Astrocyte of the spinal cord (primary cell): Measurements from ENCODE around the gene SCN1A.
"Not testable (repeated sequence)": the region's sequence is repeated elsewhere in the genome, so short reads cannot be mapped to it uniquely, and the experiment has no call there.

Source experiments
- DNase-seq: peaks from one replicate; pipeline ENCODE4 v3.0.0; 2011; ENCODE audit warnings: low read depth, low spot score
- H3K4me3 ChIP-seq: 2 replicates; pipeline ENCODE4 v1.5.1; 2011; ENCODE audit warnings: low read depth, mild to moderate bottlenecking, low read length, moderate library complexity
- in situ Hi-C: cut with HindIII; loops from 2 replicates; pipeline ENCODE4 v1.10.0; 2017; ENCODE audit warnings: low sequenced_read_pairs
- TF ChIP-seq, protein P1 (sequence below): IDR thresholded peaks from 2 replicates; pipeline ENCODE4 v1.5.1; 2012; ENCODE audit warnings: low read depth, mild to moderate bottlenecking, low read length, inconsistent platforms

Gene SCN1A

DNA sequence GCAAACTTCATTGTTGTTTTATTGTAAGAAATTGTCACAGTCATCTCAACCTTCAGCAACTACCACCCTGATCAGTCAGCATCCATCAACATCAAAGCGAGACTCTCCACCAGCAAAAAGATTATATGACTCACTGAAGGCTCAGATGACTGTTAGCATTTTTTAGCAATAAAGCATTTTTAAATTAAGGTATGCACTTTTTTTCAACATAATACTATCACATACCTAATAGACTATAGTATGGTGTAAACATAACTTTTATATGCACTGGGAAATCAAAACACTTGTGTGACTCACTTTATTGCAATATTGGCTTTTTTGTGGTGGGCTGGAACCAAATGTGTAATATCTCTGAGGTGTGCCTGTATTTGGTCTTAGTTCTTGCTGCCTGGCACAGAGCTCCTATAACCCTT lies 15.6 kb downstream of the SCN1A start:
- peak; percentile 9 for DNase-seq
- in situ Hi-C loops = no loop called here

GRCh38 chr2:166106431-166107015 lies 21.3 kb downstream of the SCN1A start:
- TF ChIP-seq, protein P1, sequence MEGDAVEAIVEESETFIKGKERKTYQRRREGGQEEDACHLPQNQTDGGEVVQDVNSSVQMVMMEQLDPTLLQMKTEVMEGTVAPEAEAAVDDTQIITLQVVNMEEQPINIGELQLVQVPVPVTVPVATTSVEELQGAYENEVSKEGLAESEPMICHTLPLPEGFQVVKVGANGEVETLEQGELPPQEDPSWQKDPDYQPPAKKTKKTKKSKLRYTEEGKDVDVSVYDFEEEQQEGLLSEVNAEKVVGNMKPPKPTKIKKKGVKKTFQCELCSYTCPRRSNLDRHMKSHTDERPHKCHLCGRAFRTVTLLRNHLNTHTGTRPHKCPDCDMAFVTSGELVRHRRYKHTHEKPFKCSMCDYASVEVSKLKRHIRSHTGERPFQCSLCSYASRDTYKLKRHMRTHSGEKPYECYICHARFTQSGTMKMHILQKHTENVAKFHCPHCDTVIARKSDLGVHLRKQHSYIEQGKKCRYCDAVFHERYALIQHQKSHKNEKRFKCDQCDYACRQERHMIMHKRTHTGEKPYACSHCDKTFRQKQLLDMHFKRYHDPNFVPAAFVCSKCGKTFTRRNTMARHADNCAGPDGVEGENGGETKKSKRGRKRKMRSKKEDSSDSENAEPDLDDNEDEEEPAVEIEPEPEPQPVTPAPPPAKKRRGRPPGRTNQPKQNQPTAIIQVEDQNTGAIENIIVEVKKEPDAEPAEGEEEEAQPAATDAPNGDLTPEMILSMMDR = peak; percentile 49
- in situ Hi-C loops = no loop called here
- DNase-seq = peak; percentile 12
- no peak overlapping the region for H3K4me3 ChIP-seq

More for the DNA sequence above, 15.6 kb downstream of the SCN1A start:
- TF ChIP-seq, protein P1 = no peak
- no peak overlapping the region for H3K4me3 ChIP-seq

GRCh38 chr2:166104773-166105172 lies 23.0 kb downstream of the SCN1A start:
- DNase-seq = no peak
- TF ChIP-seq, protein P1 = no peak
- no peak overlapping the region for H3K4me3 ChIP-seq
- in situ Hi-C loops = no loop called here

- TF ChIP-seq, protein P1 = no peak
- no peak for DNase-seq
- in situ Hi-C loops = no loop called here
- H3K4me3 ChIP-seq = no peak overlapping the region
These were observed 23.7 kb downstream of the SCN1A start for GRCh38 chr2:166104084-166104483.

DNA sequence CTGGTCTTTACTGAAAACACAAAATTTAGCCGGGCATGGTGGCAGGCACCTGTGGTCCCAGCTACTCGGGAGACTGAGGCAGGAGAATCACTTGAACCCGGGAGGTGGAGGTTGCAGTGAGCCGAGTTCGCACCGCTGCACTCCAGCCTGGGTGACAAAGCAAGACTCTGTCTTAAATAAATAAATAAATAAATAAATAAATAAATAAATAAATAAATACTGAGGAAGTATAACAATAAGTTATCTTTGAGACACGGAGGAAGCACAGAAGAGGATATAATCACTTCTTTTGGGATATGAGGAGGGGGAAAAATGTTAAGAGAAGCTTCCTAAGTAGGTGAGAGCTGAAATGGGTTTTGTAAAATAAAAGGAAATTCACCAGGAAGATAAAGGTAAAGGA lies 24.5 kb downstream of the SCN1A start:
- H3K4me3 ChIP-seq, DNase-seq, in situ Hi-C loops: not testable (repeated sequence)

GRCh38 chr2:166094325-166094724 lies 33.5 kb downstream of the SCN1A start:
- DNase-seq = no peak
- TF ChIP-seq, protein P1 = no peak
- H3K4me3 ChIP-seq = no peak overlapping the region
- in situ Hi-C loops = no loop called here

DNA sequence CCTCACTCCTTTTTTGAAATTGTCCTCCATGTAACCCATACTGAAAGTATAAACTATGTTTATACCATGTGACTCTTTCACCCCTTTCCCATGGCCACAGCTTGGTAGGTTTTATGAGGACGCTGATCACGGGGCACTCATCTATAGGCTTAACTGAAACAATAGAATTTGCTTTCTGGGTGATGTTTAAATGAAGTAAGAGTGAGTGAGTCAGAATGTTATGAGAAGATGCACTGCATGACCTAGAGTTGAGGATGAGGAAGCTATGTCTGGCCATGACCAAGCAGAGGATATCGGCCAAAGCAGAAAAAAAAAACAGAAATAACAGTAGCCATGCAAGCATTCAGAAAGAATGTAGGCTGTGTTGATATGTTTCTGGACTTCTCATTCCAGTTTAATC lies 34.9 kb downstream of the SCN1A start:
- TF ChIP-seq, protein P1 = no peak
- in situ Hi-C loops = no loop called here
- DNase-seq = no peak
- no peak overlapping the region for H3K4me3 ChIP-seq
